CD4-positive, alpha-beta T cell treated with Interleukin-21 for 1 hour (primary cell): ENCODE measurements around the gene TMEM120B.
"Not testable (repeated sequence)": the region's sequence is repeated elsewhere in the genome, so short reads cannot be mapped to it uniquely, and the experiment has no call there.

Experiments
- DNase-seq: peaks from one replicate; pipeline ENCODE4 v3.0.0-alpha.2; 2020

The TMEM120B gene

DNA sequence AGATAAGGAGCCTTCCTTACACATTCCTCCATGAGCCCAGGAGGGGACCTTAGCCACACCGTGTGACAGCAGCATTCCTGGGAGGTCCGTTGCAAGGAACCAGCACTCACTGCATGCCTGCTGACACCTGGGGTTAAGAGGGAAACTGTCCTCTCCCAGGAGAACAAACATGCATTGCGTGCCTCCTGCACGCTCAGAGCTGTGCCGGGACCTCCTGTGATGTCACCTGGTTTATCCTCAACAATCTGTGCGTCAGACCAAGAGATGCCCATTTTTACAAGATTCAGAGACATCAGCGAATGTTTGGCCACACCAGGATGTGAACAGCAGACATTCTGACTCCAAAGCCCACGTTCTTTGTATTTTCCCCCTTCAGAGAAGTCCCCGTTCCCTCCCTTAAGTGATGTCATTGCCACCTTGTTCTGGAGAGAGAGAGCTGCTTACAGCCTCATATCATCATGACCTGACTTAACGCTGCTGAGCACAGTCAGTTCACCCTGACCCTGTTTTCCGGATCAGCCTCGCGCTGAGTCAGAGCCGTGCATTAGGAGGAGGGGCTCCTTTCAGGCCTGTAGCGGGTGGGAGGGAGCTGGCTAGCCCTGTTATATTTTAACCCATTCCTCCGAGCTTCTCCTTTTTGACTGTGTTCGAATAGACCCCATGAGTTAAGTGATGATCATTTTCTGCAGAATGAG, 36.2 kb downstream of the TMEM120B start:
- DNase-seq, result no peak

DNA sequence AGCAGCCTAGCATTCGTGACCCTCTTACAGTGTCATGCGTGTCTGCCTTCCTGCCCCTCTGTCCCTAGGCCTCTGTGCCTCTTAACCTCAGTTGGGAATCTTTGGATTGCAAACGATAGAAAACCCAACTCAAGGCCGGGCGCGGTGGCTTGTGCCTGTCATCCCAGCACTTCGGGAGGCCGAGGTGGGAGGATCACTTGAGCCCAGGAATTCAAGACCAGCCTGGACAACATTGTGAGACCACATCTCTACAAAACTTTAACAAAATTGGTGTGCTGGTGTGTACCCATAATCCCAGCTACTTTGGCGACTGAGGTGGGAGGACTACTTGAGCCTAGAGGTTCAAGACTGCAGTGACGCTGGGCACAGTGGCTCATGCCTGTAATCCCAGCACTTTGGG, 36.7 kb downstream of the TMEM120B start:
- DNase-seq, result no peak

DNA sequence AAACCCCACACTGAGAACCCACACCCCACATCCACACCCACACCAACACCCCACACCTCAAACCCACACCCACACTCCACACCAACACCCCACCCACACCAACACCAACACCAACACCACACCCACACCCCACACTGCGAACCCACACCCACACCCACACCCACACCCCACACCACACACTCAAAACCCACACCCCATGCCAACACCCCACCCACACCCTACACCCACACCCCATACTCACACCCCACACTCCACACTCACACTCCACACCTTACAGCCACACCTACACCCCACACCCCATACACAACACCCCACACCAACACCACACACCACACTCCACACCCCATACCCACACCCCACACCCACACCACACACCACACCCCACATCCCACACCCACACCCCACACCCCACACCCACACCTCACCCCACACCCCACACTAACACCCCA, 38.0 kb downstream of the TMEM120B start:
- peak; percentile 55 for DNase-seq

DNA sequence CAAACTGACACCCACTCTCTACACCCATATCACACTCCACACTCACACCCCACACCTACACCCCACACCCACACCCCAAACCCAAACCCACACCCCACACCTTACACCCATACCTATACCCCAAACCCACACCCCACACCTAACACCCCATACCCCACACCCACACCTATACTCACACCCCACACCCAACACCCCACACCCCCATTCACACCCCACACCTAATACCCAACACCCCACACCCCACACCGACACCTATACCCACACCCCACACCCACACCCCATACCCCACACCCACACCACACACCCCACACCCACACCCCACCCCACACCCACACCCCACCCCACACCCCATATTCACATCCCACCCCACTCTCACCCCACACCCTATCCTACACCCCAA, 38.5 kb downstream of the TMEM120B start:
- peak; percentile 37 for DNase-seq

DNA sequence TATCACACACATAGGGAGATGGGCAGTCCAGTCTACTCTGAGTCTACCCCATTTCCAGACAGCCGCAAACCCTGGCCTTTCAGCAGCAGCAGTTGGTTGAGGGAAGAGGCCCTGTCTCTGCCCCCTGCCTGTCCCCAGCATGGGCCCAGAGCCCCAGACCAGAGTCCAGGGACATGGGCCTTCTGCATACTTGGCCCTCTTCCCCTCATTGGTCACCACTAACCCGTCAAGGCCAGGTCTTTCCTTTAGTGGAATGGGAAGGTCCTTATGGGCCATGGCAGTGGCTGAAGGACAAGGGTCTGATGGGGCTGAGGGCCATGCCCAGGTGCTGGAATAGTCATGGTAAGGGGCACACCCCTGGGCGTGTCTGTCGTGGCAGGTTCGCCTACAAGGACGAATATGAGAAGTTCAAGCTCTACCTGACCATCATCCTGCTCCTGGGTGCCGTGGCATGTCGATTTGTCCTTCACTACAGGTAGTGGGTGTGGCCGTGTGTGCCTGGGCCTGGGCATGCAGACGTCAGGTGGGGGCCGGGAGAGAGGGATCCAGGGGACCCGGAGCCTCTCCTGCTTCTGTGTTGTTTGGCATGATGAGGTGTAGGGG, 39.3 kb downstream of the TMEM120B start:
- no peak for DNase-seq

DNA sequence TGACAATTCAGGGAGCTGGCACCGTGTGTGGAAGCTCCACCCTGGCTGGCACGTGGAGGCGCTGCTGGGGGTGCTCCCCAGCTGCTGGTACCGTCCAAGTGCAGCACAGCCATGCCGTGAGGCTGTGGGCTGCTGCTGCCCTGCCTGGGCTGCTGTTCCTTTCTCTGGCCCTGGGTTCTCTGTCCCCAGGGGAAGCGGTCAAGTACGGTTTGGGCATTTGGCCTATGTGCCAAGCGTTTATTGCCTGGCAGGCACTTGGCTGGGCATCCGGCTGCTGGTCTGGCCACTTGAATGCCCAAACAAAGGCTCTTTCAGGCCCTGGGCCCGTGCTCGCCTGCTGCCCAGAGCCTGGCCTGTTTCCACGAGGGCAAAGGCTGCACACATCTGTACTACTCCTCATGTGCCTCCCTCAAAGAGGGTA, 41.3 kb downstream of the TMEM120B start:
- no peak for DNase-seq

DNA sequence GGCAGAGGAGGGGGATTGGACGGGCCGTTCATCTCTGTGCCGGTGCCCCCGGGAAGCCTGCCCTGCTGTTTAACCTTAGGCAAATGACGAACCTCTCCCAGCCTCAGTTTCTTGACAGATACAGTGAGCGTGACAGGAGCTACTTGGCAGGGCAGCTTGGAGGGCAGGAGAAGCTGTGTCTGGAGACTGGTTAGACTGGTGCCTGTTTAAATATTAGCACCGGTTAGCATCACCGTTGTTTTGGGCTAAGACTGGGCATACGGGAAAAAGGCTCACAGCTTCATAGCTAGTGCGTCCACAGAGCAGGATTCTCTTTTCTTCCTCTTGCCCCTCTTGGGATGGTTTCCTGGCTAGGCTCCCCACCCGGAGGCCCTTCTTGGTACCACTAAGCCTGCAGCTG, 42.3 kb downstream of the TMEM120B start:
- DNase-seq, result no peak

DNA sequence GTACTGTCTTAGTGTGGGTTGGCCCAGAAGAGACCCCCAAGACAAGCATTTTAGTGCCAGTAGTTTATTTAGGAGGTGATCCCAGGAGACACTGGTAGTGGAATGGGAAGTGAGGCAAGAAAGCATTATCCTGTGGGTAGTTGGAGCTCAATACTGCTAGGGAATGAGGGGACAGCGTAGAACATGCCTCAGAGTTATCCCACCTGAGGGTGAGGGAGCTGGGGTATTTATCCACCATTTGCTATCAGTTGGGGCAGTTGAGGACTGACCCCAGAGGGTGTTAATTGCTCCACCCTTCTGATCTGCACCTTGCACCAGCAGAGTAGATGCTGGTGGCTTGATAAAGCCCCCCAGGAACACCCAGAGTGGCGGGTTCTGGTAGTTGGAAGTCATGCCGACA, 43.0 kb downstream of the TMEM120B start:
- DNase-seq, result no peak

DNA sequence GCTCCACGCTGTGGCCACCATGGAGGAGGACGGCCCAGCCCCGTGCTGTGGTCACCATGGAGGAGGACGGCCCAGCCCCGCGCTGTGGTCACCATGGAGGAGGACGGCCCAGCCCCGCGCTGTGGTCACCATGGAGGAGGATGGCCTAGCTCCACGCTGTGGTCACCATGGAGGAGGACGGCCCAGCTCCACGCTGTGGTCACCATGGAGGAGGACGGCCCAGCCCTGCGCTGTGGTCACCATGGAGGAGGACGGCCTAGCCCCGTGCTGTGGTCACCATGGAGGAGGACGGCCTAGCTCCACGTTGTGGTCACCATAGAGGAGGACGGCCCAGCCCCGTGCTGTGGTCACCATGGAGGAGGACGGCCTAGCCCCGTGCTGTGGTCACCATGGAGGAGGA, 46.0 kb downstream of the TMEM120B start:
- DNase-seq, result not testable (repeated sequence)

DNA sequence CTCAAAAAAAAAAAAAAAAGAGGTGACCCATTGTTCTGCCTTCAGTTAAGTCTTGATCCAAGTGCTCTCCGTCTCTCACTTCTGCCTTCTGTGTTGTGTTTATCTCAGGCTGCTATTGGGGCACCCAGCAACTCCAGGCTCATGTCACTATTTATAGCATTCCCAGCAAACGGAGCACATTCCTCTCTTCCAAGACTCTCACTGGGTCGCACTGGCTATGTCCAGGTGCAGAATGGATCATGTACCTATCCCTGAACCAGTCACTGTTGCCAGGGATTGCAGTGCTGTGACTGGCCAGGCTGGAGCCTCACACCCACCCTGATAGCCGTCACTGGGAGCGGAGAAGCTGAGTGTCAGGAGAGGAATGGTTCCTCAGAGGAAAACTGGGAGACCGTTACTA, 49.7 kb downstream of the TMEM120B start:
- no peak for DNase-seq

DNA sequence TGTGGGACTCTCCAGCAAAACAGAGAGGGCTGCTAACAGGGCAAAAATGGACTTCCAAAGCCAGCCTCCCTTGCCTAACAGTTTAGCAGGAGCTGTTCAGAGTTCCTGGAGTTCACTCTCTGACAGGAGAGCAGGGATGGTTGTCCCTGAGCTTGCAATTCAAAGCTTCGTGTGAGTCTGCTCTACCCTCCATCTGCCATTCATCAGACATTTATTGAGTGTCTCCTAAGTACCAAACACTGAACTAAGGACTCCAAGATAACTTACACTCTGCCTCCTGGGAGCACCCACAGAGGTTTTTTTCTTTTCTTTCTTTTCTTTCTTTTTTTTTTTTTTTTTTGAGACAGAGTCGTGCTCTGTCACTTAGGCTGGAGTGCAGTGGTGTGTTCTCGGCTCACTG, 52.3 kb downstream of the TMEM120B start:
- no peak for DNase-seq

DNA sequence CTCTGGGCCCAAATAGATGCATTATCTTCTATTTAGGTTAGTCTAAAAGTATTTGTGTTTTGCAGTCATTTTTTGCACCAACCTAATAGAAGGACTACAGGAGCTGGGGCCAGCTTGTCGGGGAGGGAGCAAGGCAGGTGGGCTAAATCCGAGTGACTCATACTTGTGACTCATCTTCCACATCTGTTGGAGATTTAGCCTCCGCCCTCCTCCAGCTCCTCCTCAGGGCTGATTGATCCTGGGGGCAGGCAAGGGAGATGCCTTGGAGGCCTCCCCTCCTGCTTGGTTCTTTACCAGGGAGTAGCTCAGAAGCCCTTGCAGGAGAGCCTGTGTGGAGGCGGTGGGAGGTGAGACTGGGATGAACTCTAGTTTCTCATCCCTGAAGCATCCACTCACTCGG, 53.0 kb downstream of the TMEM120B start:
- DNase-seq, result no peak

DNA sequence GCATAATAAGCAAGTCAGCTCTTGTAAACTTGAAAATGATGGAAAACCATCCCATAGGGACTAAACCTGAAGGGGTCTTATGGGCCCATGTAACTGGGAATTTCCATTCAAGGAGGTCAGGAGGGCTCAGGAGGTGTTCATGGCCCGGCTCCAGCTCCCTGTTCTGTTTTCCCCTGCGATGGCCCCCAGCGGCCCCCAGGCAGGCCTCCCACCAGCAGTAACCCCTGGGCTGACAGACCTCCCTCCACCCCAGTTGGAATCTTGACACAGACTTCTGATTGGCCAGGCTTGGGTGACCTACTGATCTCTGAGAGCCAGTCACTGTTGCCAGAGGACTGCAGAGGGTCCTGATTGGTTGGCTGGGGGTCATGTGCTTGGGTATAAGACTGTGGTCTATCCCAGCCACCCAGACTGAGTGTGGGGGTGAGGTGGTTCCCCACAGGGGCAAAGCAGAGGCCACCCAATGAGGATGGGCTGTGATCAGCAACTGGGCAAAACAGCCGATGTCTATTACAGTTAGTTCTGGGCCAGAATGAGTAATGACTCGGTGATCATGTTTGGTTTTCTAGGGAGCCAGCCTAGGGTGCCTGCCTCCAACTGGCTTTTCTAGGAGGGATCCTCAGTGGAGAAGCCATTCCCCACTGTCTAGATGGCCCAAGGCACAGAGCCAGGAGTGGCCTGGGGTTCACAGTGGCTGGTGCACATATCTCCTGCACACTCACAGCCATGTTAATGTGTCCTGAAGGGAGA, 53.9 kb downstream of the TMEM120B start:
- DNase-seq, result no peak

DNA sequence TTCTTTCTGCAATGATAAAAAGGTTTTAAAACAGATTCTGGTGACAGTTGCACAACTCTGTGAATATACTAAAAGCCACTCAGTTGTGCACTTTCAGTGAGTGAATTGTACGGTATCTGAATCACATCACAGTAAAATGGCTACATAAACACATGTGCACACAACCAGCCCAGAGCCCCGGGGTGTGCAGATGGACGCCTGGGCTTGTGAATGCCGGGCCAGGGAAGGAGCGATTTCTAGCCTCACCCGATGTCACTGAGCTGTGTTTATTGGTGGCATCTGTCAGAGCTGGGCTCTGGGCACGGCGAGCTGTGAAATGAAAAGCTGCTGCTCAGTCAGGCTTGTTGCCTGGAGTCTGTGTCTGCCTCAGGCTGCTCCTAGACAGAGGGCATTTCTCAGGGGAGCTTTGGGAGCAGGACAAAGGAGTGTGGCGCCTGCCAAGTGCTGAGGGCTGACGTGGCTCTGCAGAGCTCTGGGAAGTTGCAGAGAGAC, 55.0 kb downstream of the TMEM120B start:
- DNase-seq, result no peak

DNA sequence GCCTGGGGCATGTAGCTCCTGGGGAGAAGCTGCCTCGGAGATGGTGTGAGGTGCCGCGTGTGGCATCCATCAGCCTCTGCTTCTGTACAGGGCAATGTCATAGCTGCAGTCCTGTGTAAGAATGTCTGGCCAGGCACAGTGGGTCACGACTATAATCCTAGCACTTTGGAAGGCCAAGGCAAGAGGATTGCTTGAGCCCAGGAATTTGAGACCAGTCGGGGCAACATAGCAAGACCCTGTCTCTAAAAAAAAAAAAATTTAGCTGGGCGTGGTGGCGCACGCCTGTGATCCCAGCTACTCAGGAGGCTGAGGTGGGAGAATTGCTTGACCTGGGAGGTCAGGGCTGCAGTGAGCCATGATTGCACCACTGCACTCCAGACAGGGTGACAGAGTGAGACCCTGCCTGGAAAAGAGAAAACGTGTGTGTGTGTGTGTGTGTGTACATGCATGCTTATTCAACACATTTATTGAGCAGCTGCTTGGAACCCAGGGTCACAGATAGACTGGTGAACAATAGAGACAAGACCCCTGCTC, 56.8 kb downstream of the TMEM120B start:
- DNase-seq, result no peak

DNA sequence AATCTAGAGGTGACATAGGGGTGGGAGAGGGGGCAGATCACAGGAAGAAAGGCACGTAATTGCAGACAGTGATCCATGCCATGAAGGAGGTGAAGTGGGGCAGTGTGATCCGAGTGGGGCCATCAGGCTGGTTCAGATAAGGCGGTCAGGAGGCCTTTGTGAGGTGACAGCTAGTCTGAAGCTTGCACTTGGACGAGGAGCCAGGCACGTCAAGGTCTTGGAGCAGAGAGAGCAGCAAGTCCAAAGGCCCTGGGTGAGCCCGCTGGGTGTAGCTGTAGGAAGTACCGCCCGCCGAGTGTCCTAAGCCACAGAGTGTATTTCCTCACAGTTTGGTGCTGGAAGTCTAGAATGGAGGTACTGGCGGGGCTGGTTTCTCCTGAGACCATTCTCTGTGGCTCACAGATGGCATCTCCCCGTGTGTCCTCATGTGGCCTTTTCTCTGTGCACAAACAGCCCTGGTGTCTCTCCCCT, 57.3 kb downstream of the TMEM120B start:
- no peak for DNase-seq

DNA sequence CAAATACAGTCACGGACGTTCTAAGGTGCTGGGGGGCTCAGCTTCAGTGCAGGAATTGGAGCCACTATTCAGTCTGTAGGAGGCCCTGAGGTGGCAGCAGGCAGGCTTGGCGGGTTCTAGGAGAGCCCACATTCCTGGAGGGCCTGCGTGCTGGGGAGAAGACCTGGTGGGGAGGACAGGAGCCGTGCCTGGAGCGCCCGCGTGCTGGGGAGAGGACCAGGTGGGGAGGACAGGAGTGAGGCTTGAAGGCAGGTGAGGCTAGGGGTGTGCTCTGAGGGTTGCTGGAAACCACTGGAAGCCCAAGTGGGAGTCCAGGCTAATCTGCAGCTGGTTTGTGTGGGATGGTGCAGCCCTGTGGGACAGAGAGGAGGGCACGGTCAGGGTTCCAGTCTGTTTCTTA, 57.8 kb downstream of the TMEM120B start:
- no peak for DNase-seq

DNA sequence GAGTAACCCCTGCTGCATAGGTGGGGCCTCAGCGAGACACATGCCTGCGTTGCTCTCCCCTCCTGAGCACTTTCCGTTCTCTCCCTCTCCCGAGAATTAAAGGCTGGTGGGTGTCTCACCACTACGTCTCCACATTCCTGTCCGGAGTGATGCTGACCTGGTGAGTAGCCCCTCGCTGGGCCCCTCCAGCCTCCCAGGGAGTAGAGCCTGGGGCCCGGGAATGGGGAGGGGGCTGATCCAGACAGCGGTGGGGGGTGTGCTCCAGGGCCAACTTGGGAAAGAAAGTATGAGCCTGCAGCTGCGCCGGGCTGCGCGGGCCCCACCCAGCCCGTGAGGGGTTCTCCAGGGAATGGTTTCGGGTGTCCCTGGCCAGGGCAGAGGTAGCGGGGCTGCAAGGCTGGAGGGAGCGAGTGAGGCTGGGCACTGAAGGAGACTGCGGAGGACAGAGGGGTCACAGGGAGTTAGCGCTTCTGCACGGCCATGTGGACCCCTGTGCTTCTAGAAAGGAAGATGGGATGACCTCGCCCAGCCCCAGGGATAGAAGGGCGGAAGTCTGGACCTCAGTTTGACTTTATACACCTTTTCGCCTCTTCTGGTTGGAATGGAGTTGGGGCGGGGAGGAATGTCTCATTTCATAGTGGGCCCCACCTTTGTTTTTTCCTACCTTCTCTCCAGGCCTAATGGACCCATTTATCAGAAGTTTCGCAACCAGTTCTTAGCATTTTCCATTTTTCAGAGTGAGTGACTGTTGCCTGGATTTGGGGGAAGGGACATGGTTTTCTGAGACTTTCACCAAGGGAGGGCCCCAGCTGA, 58.5 kb downstream of the TMEM120B start:
- no peak for DNase-seq

DNA sequence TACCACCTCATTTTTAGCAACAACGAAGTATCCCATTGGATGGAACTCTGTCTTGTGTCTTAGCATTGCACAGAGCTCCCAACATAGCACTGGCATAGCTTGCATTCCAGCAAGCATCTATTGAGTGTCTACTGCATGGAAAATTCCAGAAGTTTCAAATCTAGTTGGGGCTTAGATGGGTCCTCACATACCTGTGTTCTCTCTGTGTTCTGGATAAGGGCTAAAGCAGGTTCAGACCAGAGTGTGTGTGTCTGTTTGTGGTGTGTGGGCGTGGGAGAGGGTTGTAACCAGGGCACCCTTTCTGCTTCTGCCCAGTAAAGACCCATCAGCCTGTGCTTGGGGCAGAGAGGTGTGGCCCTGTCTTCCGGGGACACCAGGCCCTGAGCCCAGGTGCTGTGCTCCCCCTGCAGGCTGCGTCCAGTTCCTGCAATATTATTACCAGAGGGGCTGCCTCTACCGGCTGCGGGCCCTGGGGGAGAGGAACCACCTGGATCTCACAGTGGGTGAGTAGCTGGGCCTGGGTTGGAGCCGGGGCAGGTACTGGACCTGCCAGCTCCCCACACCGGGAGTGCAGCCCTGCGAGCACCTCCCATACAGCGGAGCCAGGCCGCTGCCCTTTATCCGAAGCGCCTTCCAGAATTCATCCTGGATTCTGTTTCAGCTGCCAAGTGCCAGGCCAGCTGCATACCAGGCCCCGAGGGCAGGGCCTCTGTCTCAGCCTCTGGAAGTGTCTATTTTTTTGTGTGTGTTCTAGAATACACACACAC, 60.6 kb downstream of the TMEM120B start:
- DNase-seq, result peak; percentile 85

DNA sequence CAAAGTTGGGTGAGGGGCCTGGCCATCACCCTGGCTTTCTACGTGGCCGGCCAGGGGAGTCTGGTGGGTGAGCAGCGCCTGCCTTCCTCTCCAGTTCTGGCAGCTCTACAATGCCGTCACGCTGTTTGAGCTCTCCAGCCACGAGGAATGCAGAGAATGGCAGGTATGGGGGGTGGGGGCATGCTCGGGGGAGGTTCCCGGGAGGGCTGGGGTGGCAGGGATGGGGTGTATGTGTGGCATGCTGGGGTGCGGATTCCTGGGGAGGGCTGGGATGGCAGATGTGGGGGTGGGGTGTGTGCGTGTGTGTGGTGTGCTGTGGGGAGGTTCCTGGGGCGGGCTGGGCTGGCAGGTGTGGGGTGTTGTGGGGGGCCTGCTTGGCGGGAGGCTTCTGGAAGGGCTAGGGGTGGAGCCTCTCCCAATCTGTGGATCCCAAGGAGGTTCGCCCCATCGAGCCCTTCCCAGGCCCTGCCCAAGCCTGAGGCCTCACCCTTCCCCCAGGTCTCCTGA, 62.5 kb downstream of the TMEM120B start:
- DNase-seq, result no peak

DNA sequence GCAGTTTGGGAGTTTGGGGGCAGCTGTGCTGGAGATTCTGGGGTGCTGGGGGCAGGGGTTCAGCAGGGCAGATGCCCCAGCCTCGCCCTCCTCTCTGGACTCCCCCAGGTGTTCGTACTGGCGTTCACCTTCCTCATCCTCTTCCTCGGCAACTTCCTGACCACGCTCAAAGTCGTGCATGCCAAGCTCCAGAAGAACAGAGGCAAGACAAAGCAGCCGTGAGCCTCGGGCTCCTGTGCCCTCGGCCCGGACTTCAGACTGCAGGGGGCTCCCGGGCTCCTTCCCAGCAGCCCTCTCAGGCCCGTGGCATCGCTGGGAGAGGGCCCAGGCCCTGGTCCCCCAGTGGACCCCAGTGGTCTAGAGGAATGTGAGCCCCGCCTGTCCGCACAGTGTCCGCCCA, 62.9 kb downstream of the TMEM120B start:
- DNase-seq, result no peak
